Measurements from ENCODE around the gene NEU3. TPM values are rescaled to one million over a fixed set of nuclear protein-coding genes. Genes with fewer than 3 reads are reported as not detected.

The NEU3 gene, protein sequence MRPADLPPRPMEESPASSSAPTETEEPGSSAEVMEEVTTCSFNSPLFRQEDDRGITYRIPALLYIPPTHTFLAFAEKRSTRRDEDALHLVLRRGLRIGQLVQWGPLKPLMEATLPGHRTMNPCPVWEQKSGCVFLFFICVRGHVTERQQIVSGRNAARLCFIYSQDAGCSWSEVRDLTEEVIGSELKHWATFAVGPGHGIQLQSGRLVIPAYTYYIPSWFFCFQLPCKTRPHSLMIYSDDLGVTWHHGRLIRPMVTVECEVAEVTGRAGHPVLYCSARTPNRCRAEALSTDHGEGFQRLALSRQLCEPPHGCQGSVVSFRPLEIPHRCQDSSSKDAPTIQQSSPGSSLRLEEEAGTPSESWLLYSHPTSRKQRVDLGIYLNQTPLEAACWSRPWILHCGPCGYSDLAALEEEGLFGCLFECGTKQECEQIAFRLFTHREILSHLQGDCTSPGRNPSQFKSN
- 3.9 and 7.7 TPM in 2 replicates for total RNA-seq

DNA sequence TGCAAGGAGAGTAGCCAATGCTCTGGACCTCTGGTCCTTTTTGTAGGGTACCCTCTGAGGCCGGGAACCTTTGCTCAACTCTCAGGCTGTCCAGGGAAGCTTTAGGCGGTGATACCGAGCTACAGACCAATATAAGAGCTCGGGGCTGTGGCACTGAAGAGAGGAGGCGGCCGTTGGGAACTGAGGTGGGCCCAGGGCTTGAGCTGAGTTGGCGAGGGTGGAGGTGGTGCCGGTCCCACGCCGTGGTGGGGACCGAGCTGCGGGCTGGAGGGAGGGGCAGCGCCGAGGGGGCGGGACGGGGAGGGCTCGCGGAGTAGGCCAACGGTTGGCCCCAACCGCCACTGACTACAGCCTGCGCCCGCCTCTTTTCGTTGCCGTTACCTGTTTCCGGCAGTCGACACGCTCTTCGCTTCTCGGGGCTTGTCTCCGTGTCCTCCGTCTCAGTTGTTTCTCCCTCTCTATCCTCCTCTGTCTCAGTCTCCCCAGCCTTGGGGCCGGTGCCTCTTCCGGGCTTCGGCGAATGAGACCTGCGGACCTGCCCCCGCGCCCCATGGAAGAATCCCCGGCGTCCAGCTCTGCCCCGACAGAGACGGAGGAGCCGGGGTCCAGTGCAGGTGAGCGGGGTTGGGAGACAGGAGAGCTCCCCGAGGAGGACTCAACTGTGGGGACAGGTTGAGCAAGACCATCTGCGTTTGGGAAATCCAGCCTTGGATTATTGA, at the start of gene NEU3:
TSS of gene NEU3 (plus strand) at position 393 of the 719 bp plus-strand sequence. CDS start at position 521, 128 bp downstream.

DNA sequence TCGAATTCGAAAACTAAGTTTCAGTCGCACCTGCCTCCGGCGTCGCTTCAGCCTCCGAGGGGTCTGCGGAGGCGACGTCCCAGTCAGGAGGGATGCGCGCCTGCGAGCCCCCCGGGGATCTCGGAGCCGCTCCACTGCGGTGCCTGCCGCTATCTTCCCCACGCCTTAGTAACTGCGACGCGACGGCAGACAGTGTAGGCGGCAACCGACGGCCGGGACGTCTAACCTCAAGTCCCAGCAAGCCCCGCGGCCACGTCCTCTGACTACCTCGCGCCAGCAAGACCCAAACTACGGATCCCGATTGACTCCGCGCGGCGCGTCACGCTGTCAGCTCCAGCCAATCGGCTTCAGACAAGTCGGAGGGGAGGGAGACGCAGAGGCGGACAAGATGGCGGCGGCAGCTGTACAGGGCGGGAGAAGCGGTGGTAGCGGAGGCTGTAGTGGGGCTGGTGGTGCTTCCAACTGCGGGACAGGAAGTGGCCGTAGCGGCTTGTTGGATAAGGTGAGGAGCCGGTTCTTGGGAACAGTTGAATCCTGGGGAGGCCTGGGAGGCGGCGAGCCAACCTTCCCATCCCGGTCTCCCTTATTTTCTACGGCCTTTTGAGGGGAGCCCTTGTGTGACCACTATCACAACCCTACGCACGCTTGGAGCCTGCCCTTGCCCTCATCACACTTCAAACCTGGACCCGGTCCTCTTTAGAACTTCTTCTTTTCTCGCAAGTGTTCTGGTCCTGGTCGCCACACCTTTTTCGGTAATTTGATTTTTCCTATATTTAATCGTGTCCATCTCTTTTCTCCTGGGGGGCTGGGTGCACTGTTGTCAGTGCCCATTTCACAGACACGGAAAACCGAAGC, 39.6 kb upstream of the NEU3 start, which contains the start of the genes SPCS2 and XRRA1:
TSS of gene SPCS2 (plus strand) at position 369 of the 855 bp plus-strand sequence. CDS start at position 389, 20 bp downstream.
TSS of gene XRRA1 (minus strand) at position 194 of the 855 bp plus-strand sequence. CDS start 8,213 bp downstream, outside the sequence.

Other genes starting within 250 kb of the NEU3 start
- 15.3 and 17.8 TPM in 2 replicates for gene RNF169, start 240.1 kb upstream of the NEU3 start, total RNA-seq
- gene XRRA1, start 39.8 kb upstream of the NEU3 start, total RNA-seq, result 5.5 and 20.9 TPM in 2 replicates
- gene SPCS2, start 39.7 kb upstream of the NEU3 start, total RNA-seq, result 3.4 and 7.2 TPM in 2 replicates
- not detected in 2 replicates for gene OR2AT4, start 107.9 kb downstream of the NEU3 start, total RNA-seq
- 1.1 and 6.7 TPM in 2 replicates for gene SLCO2B1, start 162.2 kb downstream of the NEU3 start, total RNA-seq

Data from tracheal epithelial cell (primary cell).